HG02885 (cell line): ENCODE measurements around the gene SLC45A1.

ENCODE experiments used
- ATAC-seq: cut with Tn5 transposase; IDR thresholded peaks from one replicate; pipeline ENCODE4 v1.9.1; 2021; ENCODE audit warnings: mild to moderate bottlenecking; ENCODE audit not compliant: unreplicated experiment, poor library complexity

The SLC45A1 gene

GRCh38 chr1:8381618-8382017 lies 63.7 kb downstream of the SLC45A1 start:
- no peak for ATAC-seq

GRCh38 chr1:8382051-8382505 lies 64.2 kb downstream of the SLC45A1 start:
- no peak for ATAC-seq

- no peak for ATAC-seq
Observed at GRCh38 chr1:8382608-8383505, 64.9 kb downstream of the SLC45A1 start.

GRCh38 chr1:8384088-8384487 lies 66.2 kb downstream of the SLC45A1 start:
- no peak for ATAC-seq

GRCh38 chr1:8384577-8384976 lies 66.7 kb downstream of the SLC45A1 start:
- no peak for ATAC-seq

GRCh38 chr1:8386247-8386646 lies 68.3 kb downstream of the SLC45A1 start:
- ATAC-seq = no peak

GRCh38 chr1:8388732-8389562 lies 71.0 kb downstream of the SLC45A1 start:
- ATAC-seq = no peak

- no peak for ATAC-seq
Observed at GRCh38 chr1:8389958-8390535, 72.1 kb downstream of the SLC45A1 start.

- ATAC-seq = no peak
Observed at GRCh38 chr1:8390707-8391106, 72.8 kb downstream of the SLC45A1 start.

- no peak for ATAC-seq
Observed at GRCh38 chr1:8392522-8392921, 74.6 kb downstream of the SLC45A1 start.
